M059J (cell line): ENCODE measurements around the gene DIS3L2. TPM values are rescaled to one million over a fixed set of nuclear protein-coding genes. Genes with fewer than 3 reads are reported as not detected.
"Not testable (repeated sequence)": the region's sequence is repeated elsewhere in the genome, so short reads cannot be mapped to it uniquely, and the experiment has no call there.

Source experiments
- DNase-seq: peaks from one replicate; pipeline ENCODE4 v3.0.0-alpha.2; 2012; ENCODE audit warnings: low read depth
- total RNA-seq: library from RNA; depleted of rRNA; stranded (reverse); fragments of >200 nt; shearing (Covaris generic); gene quantifications from 2 replicates; pipeline ENCODE4 v1.2.3, GENCODE V29; 2014

DIS3L2 gene
- total RNA-seq, 1 experiment from 2014 or later, result 10.6 TPM

DNA sequence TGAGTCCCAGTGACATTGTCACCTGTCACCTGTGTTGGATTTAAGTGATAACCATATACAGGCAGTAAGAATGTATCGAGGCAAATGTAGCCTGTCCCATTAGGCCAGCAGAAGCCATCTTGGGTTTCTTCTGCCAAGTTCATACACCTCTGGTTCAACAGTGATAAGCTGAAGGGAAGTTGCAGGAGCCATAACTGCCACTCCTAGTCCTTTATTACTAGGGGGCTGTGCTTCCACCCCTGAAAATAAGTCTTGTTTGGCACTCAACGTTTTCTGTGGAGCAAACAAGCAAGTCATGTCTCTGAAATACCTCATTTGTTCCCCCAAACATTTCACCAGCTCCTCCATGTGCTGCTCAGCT is 358.9 kb downstream of the DIS3L2 start:
- no peak for DNase-seq

DNA sequence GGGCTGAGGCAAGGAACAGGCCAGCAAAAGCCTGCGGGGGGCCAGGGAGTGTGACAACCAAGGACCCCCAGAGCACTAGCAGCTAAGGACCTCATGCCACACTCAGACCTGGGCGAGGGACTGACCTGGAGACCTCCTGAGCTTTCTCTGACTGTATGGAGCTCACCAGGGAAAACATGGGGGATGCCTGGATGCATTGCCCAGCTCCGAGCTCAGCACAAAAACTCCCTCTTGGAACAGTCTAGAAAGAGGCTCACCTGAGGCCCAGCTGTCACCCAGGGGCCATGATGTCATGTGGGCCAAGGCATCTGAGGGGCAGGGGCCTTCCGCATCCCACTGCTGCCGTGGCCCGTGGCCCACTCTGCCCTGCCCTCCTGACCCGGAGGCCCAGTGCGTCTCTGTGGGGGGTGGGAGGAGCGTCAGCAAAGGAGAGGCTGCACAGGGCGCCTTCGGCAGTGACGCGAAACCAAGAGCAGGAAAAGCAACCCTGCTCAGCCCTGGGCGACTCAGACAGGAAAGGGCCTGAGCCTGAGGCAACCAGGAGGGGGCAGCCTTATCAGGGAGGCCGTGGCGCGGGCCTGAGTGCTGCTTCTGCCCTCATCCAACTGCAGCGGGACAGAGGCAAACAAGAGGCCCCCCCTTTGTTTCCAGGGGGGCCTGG is 359.8 kb downstream of the DIS3L2 start:
- DNase-seq, result no peak

DNA sequence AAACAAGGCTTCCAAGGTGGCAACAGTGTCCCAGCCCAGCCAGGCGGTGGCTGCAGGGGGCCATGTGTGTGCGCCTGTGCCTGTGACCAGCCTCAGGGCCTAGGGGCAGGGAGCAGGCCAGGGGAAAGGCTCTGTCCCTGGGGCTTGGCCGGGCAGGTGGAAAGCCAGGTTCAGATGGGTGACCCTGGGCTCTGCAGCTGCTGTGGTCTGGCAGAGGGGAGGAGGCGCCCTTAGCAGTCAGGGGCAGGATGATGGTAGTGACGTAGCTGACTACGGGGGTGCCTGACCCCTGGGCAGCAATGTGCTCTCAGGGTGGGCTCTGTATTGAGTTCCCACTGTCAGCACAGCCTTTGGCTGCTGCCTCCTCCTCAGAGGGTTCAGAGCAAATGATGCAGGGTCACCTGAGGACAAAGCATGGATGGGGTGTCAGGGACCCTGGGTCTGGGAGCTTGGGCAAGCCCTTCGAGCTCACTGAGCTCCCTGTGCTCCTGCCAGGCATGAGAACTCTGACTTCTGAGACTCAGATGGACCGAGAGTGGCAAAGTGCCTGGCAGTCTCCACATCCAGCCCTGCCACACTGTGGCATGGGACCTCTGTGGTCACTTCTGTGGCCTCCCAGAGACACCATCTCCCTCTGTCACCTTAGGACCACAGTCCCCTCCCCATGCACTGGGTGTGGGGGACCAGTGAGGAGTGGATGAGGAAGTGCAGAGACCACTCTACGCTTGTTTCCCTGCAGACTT is 360.5 kb downstream of the DIS3L2 start:
- DNase-seq, result no peak

- no peak for DNase-seq
These were observed 361.2 kb downstream of the DIS3L2 start for GRCh38 chr2:232322560-232323327.

GRCh38 chr2:232323328-232323650 is 361.8 kb downstream of the DIS3L2 start:
- DNase-seq, result no peak

GRCh38 chr2:232323967-232324366 is 362.5 kb downstream of the DIS3L2 start:
- not testable (repeated sequence) for DNase-seq

DNA sequence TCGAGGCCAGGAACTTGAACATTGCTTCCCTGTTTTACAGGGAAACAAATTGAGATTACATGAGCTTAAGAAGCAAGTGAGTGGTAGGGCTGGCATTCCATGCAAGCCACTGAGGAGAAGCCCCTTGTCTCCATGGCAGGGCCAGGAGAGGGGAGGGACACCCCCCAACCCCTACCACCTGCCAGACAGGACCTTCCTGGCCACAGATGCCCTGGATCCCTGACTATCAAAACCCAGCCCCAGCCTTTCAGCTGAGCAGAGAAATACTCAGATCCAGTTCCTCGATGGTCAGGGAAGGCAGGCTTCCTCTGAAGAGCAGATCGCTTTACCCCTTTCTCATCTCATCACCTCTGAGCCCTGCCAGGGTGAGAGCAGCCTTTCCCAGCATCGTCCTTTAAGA is 363.3 kb downstream of the DIS3L2 start:
- DNase-seq, result no peak

GRCh38 chr2:232325324-232326273 is 364.1 kb downstream of the DIS3L2 start:
- DNase-seq, result peak; percentile 42

DNA sequence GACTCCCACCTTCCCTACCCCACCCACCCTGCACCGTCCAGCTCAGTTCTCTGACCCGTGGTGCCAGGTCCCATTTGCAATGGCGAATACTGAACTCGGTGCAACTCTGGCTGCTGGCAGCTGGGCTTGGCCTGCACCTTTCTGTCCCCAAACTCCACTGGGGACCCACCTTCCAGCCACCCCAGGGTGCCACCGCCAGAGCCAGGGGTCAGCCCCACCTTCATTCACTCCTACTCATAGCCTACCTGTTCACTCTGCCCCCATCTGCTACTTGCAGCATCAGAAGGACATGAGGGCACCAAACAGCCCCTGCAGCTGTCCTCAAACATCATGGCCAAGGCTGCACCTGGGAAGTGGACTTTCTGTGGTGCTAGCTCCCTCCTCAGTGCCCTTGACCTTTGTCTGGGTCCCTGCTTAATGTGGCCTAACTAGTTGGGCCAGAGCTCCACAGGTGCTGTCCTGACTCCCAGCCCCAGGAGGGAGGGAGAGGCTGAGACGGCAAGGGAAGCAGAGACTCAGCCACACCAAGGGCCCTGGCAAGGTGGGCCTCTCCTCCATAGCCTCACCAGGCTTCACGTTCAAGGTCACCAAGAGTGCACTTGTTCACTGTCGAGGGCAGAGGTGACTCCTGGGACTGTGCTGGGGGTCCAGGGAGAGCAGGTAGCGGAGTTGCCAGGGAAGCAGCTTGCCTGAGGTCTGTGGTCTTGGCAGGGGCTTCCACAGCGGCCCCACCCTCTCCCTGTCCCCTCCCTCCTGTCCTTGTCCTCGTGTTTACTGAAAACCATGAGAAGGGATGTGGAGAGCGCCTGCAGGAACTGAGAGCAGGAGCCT is 365.0 kb downstream of the DIS3L2 start:
- DNase-seq, result not testable (repeated sequence)

DNA sequence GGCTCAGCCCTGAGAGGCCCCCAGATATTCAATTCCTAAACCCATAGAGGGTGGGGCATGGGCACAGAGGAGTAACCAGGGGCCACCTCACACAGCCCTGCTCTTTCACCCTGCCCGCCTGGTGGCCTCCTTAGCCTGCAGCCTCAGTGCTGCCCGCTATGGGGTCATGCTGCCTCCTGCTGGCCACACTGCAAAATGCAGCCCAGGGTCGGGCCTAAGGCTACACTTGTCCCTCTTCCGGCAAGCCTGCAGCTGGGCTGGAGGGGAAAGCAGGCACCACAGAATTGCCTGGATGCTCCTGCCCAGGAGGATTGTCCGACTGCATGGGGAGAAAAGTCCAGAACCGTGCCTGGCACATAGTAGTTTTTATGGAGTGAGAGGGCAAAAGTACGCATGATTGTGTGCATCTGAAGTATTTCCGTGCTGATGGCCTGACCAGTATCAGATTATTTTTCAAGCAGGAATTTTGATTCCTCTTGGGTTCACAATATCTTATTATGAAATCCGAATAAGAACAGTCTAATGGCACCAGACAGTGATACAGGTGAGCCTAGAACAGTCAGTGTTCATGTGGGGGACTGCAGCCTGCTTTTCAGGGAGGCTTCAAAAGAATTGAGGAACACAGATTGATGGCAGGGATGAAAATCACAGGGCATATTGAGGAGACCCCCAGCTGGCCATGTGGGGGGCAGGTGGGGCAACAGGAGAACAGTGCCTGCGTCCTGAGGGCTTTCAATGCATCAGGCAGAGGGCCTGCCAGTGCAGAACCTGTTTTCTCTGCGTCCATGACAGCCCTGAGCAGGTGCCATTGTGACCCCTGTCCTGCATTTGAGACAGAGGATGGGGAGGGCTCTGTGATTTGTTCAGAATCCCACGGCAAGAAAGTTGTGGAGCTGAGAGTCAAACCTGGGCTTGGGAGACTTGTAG is 365.9 kb downstream of the DIS3L2 start:
- DNase-seq, result no peak

DNA sequence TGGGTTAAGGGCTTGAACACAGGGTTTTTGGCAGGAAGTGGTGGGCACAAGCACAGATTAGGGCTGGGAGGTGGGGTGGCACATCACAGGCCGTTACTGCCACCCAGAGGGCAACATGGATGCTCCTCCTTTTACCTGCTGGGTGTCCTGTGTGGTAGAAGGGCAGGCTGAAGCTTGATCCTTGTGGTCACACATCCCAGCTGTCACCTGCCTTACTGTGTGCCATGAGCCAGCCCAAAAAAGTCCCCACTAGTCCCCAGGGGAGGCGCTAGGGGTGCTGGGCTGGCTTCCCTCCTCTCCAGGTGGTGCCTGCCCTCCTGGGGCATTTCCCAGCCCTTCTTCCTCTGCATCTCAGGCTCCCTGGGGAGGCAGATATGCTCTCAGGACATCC is 366.5 kb downstream of the DIS3L2 start:
- no peak for DNase-seq

DNA sequence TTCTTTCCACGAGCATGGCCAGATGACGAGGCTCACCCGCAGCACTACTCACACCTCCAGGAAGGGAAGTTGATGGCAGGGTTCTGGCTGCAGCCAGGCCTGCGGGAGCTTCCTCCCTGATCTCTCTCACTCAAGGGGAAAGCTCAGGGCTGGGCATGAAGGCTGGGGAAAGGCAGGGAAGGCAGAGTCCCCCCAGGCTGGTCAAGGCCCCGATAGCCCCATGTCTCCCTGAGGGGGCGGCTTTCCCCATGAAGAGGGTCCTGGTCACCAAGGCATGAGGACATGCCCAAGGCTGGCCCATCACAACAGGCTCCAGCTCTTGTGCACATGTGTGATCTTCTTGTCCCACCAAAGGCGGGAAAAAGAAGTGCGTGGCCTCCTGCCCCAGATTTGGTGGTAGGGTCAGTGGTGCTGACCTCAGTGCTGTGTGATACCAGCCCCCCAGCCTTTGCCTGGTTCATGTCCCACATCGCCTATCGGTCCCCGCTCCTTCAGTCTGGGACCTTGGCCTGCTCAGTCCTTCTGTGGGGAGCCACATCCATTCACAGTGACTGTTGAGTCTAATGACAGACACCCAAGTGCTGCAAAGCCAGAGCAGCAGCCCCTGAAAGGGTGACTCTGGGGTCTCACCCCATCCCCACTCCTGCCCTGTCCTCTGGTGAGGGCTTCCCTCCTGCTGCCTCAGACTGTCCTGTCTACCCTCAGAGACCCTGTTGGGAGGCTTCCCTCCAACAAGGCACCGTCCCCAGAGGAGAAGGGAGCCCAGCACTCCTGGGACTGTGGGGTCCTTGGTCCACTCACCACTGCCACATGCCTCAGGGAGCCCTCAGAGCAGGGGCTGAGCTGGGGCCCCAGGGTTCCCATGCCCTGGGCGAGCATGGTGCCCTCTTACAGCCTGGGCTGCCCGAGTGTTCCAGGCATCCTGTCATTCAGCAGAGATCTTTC is 367.3 kb downstream of the DIS3L2 start:
- DNase-seq, result no peak

GRCh38 chr2:232329716-232330067 is 368.2 kb downstream of the DIS3L2 start:
- no peak for DNase-seq

DNA sequence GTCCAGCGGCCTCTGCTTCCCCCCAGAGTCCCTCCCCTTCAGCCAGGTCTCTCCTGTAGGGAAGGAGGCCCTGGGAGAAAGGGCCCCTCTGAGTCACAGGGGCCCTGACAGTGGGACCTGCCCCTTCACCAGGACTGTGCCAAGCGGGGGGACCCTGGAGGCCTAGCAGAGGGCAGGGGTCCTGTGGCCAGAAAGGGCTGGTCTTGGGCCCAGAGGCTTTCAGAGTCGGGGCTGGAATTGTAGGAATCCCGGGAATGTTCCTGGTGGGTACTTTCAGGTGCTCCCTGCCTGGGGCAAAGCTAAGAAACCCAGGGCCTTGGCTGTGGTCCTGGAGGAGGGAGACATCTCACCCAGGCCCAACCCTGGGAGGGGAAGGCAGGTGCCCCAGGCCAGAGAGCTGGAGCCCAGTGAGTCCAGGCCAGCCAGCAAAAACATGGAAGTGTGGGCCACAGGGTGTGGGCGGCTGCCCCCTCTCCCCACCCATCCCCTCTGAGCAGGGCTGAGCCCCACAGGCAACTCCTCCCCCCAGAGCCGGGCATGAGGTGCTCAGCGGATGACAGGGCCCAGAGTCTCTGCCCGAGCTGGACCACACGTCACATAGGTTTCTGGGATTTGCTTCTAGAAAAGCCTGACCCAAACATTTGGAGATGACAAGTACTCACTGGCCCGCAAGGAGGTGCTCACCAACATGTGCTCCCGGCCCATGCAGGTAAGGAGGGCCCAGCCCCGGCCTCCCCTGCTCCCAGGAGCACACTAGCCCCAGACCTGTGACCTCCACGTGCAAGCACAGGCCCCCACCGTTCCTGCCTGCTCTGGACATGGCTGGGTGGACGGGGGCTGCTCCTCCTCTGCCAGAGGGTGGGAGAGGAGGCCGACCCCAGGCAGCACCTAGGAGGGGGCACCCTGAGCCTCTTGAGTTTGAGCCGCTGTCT is 368.8 kb downstream of the DIS3L2 start:
- peak; percentile 46 for DNase-seq

DNA sequence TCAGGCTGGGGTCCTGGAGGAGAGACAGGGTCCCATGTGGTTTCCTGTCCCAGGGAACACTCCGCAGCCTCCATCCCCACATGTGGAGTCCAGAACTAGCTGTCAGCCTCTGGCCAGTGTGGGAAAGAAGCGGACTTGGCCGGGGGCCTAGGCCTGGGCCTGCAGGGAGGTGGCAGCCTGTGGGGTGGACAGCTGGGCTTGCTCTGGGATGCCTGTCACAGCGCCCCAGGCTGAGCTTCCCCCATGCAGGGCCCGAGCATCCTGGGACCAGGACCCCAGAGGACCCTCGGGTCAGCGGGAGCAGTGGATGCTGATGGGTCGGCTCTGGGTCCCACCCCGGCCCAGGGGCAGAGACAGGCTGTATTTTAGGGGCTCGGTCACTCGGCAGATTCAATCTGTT is 369.5 kb downstream of the DIS3L2 start:
- not testable (repeated sequence) for DNase-seq

DNA sequence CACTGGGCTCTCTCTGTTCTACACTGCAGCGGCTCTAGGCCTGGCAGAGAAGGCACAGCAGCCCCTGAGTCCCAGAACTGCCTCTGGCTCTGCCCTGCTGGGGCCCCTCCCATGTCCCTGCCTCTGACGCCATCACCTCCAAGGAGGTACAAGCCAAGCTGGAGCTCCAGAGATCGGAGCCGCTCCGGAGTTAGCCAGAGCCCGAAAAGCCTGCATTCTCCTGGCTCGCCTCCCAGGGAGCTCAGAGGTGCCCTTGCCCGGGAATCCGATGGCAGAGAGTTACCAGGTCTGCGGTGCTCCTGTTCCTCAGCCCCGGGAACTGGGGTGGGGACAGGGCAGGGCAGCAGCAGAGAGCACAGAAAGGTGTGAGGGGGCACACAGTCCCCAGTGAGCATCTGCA is 370.1 kb downstream of the DIS3L2 start:
- DNase-seq, result not testable (repeated sequence)

- not testable (repeated sequence) for DNase-seq
These were observed 370.9 kb downstream of the DIS3L2 start for GRCh38 chr2:232332244-232332939.
